Cardiac ventricle fibroblast (primary cell): Measurements from ENCODE around the gene SPTLC1. TPM values are rescaled to one million over a fixed set of nuclear protein-coding genes. Genes with fewer than 3 reads are reported as not detected.

Experiments used
- total RNA-seq: library from RNA; depleted of rRNA; stranded (reverse); fragments of >200 nt; gene quantifications from 2 replicates; pipeline ENCODE4 v1.2.3, GENCODE V29; 2015

Gene SPTLC1, protein sequence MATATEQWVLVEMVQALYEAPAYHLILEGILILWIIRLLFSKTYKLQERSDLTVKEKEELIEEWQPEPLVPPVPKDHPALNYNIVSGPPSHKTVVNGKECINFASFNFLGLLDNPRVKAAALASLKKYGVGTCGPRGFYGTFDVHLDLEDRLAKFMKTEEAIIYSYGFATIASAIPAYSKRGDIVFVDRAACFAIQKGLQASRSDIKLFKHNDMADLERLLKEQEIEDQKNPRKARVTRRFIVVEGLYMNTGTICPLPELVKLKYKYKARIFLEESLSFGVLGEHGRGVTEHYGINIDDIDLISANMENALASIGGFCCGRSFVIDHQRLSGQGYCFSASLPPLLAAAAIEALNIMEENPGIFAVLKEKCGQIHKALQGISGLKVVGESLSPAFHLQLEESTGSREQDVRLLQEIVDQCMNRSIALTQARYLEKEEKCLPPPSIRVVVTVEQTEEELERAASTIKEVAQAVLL
- 90.8 and 98.0 TPM in 2 replicates for total RNA-seq

DNA sequence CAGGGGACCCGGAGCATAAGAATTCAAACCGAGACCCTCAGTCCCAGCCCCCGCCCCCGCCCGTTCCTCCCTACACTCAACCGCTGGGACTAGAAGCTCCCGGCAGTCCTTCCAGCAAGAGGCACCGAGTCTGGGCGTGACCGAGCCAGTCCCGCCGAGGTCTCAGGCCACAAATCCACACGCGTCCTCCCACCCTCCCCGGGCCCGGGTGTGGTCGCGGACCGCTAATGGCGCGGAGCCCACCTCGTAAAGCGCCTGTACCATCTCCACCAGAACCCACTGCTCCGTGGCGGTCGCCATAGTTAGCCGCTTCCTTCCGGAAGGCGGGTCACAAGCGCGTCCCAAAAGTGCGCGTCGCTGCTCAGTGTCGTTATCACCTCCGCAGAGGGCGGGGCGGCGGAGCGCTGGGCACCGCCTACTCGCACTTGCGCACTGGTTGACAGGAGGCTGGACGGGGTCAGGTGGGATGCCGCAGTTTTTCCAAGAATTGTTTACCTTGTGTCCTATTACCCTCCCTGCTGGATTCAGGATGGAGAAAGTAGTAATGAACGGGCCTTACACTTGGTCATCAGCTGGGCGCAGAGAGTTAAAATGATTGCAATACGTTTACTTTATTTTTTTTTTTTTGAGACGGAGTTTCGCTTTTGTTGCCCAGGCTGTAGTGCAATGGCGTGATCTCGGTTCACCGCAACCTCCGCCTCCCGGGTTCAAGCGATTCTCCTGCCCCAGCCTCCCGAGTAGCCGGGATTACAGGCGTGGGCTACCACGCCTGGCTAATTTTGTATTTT is at the start of gene SPTLC1:
SPTLC1 (minus strand) TSS at position 343 of the 788 bp plus-strand sequence; CDS start at position 300, 43 bp downstream.

Other genes with a start within 250 kb of the SPTLC1 start
- 57.2 and 65.1 TPM in 2 replicates for gene ROR2, start 165.2 kb downstream of the SPTLC1 start, total RNA-seq
- gene IARS1, start 178.3 kb upstream of the SPTLC1 start, total RNA-seq: 72.6 and 80.5 TPM in 2 replicates
- gene NOL8, start 209.9 kb upstream of the SPTLC1 start, total RNA-seq: 26.8 and 28.4 TPM in 2 replicates
- 2.4 and 3.6 TPM in 2 replicates for gene CENPP, start 210.5 kb upstream of the SPTLC1 start, total RNA-seq